H1 (cell line): ENCODE data around the gene STPG1. TPM values are rescaled to one million over a fixed set of nuclear protein-coding genes. Genes with fewer than 3 reads are reported as not detected.

ENCODE experiments used
- MAFK ChIP-seq: IDR thresholded peaks from 2 replicates; pipeline ENCODE4 v1.6.1; 2012; ENCODE audit warnings: low read depth, mild to moderate bottlenecking, improper control_type of control experiment, low read length
- USF2 ChIP-seq: IDR thresholded peaks from 2 replicates; pipeline ENCODE4 v1.6.1; 2011; ENCODE audit warnings: low read length, improper control_type of control experiment
- polyA plus RNA-seq, 7 experiments: library from polyadenylated mRNA; depleted of rRNA in 3 of 7; stranded (reverse) in 5 of 7; unstranded in 2 of 7; fragments of >200 nt in 5 of 7; fragments of 200-250 nt in 2 of 7; gene quantifications; 1 replicate in 5 of 7; 2 replicates in 1 of 7; 4 replicates in 1 of 7; pipeline versions ENCODE4 v1.2.1 to v1.2.3, GENCODE V29; 2011 to 2013; ENCODE audit warnings: missing spikeins in 2 of 7, mixed read lengths in 2 of 7
- total RNA-seq: library from RNA; stranded (reverse); fragmentation: NEBNext Ultra II Directional; extraction: Animal tissue kit (Norgen Biotek cat#: 25700); gene quantifications from 2 replicates; pipeline ENCODE4 v1.2.1, GENCODE V29; 2021

The STPG1 gene
- total and polyA plus RNA-seq, 2 of the 8 experiments (the other 6 are each of a cell fraction or from before 2014, with no cell fraction given), result 10.3 to 11.2 TPM

GRCh38 chr1:24451746-24452145 lies 38.2 kb upstream of the STPG1 start (continued):
- TF ChIP-seq USF2 (no peak), MAFK (no peak)
